ENCODE data around the gene RPS15. TPM values are rescaled to one million over a fixed set of nuclear protein-coding genes. Genes with fewer than 3 reads are reported as not detected.
A peak's percentile ranks its signal among the peaks of the same experiment; 100 is the strongest.

Gene RPS15
- total and polyA plus RNA-seq, 8 donors = 596 to 1,709 (median 905) TPM

- Histone ChIP-seq H3K4me3 (no peak overlapping the region), H3K27ac (no peak overlapping the region), H3K36me3 (no peaks in the 10 kb centered on the region), H3K4me1 (peaks cover 12 to 23% (median 19%) of the 10 kb centered on the region in 3 donors), H3K9me3 (no peaks in the 10 kb centered on the region), H3K27me3 (no peaks in the 10 kb centered on the region)
- WGBS, 2 donors = 85 to 93% methylated on average over 19 of the region's 19 CpGs
- DNase-seq (no peak), FAIRE-seq (no peak), ATAC-seq (no peak)
- no peak for TF ChIP-seq CTCF (IDR thresholded peaks at IDR 0.05)
- intact Hi-C loops (cut with DNase I) = no loop called here
Measured at GRCh38 chr19:1399079-1399478, 39.1 kb upstream of the RPS15 start.

- no peaks in the 10 kb centered on the region for H3K36me3 ChIP-seq
- ATAC-seq (no peak), DNase-seq (peak in 2 of 6 donors; percentile 63 to 86), FAIRE-seq (no peak)
- peaks cover 11 to 21% (median 18%) of the 10 kb centered on the region in 3 donors for H3K4me1 ChIP-seq
- H3K27ac ChIP-seq = no peak overlapping the region
- peak overlapping the region in 1 of 4 donors; percentile 96 for H3K4me3 ChIP-seq
- H3K27me3 ChIP-seq = no peaks in the 10 kb centered on the region
- TF ChIP-seq CTCF (IDR thresholded peaks at IDR 0.05) = no peak
- H3K9me3 ChIP-seq = no peaks in the 10 kb centered on the region
- intact Hi-C loops (cut with DNase I) = no loop called here
- 65 to 85% methylated on average over 15 of the region's 15 CpGs for WGBS, 2 donors
Measured at GRCh38 chr19:1399745-1400144, 38.5 kb upstream of the RPS15 start.

- DNase-seq = peak; percentile 76 to 91 (median 80)
- Histone ChIP-seq H3K9me3 (no peaks in the 10 kb centered on the region), H3K36me3 (no peaks in the 10 kb centered on the region), H3K4me3 (peak overlapping the region; percentile 47 to 96 (median 85)), H3K27ac (peak overlapping the region; percentile 57 to 77 (median 66)), H3K27me3 (no peaks in the 10 kb centered on the region), H3K4me1 (peaks cover 3 to 13% (median 10%) of the 10 kb centered on the region in 3 donors)
- WGBS, 2 donors = 4 to 5% methylated on average over 36 of the region's 36 CpGs
- ATAC-seq = peak; percentile 53 to 68 (median 66)
- FAIRE-seq = no peak
- intact Hi-C loops (cut with DNase I) = no loop called here
- no peak for TF ChIP-seq CTCF (IDR thresholded peaks at IDR 0.05)
Measured at GRCh38 chr19:1400281-1401137, 37.7 kb upstream of the RPS15 start.

- intact Hi-C loops (cut with DNase I) = no loop called here
- peak within 1 kb of the TSS; percentile 57 to 77 (median 66) for H3K27ac ChIP-seq
- no peak for FAIRE-seq
Measured at GRCh38 chr19:1401138-1401888, 36.9 kb upstream of the RPS15 start, which contains the start of gene GAMT. Gene GAMT (minus strand): TSS chr19:1401542. CDS start chr19:1401476, 66 bp downstream.

More at GRCh38 chr19:1401138-1401888, 36.9 kb upstream of the RPS15 start, which contains the start of gene GAMT:
- Histone ChIP-seq H3K4me3 (peak within 1 kb of the TSS; percentile 47 to 96 (median 85)), H3K4me1 (peaks cover 0 to 10% (median 7%) of the 10 kb centered on the region in 3 donors), H3K9me3 (no peaks in the 10 kb centered on the region), H3K27me3 (no peaks in the 10 kb centered on the region), H3K36me3 (no peaks in the 10 kb centered on the region)
- DNase-seq (peak in 2 of 6 donors; percentile 72 to 83), ATAC-seq (peak; percentile 66 to 75 (median 68))
- 1% methylated on average over 65 to 87 of the region's 87 CpGs for WGBS, 2 donors
- peak in 3 of 4 donors; percentile 14 to 43 (median 36) for TF ChIP-seq CTCF (IDR thresholded peaks at IDR 0.05)
